Left ventricle myocardium inferior (tissue), 1 donor: Measurements from ENCODE around the gene MAP1LC3B. TPM values are rescaled to one million over a fixed set of nuclear protein-coding genes. Genes with fewer than 3 reads are reported as not detected.
A peak's percentile ranks its signal among the peaks of the same experiment; 100 is the strongest.

Experiments used
- DNase-seq: peaks from one replicate; pipeline ENCODE4 v3.0.0-alpha.2; 2020
- H3K27ac ChIP-seq: fragments of 200-600 bp; replicated peaks from 2 replicates; pipeline ENCODE4 v1.8.0; 2021
- H3K27me3 ChIP-seq: fragments of 200-600 bp; 2 replicates; pipeline ENCODE4 v1.8.0; 2021; ENCODE audit warnings: low read depth
- H3K36me3 ChIP-seq: fragments of 200-600 bp; 2 replicates; pipeline ENCODE4 v1.8.0; 2021
- H3K4me1 ChIP-seq: fragments of 200-600 bp; 2 replicates; pipeline ENCODE4 v1.8.0; 2021
- H3K4me3 ChIP-seq: fragments of 200-600 bp; 2 replicates; pipeline ENCODE4 v1.8.0; 2021; ENCODE audit warnings: mild to moderate bottlenecking, moderate library complexity
- H3K9me3 ChIP-seq: fragments of 200-600 bp; replicated peaks from 2 replicates; pipeline ENCODE4 v1.8.0; 2021
- intact Hi-C: fragments of 100-400 bp; cut with micrococcal nuclease; formaldehyde crosslinking; loops from one replicate; pipeline ENCODE4 v1.11.0; 2022
- total RNA-seq: library from RNA; stranded (reverse); fragmentation: NEBNext Ultra II Directional; extraction: Animal tissue kit (Norgen Biotek cat#: 25700); gene quantifications from one replicate; pipeline ENCODE4 v1.2.1, GENCODE V29; 2021
- TF ChIP-seq, protein P1 (sequence below): fragments of 200-600 bp; IDR thresholded peaks from 2 replicates; pipeline ENCODE4 v1.8.0; 2021; ENCODE audit warnings: antibody characterized with exemption, mild to moderate bottlenecking, borderline replicate concordance
- donor health status: DM: no; HTN: yes; CAD: no; lungs with severe emphysema.

Gene MAP1LC3B
- total RNA-seq, 1 donor from 2014 or later = 131 TPM

DNA sequence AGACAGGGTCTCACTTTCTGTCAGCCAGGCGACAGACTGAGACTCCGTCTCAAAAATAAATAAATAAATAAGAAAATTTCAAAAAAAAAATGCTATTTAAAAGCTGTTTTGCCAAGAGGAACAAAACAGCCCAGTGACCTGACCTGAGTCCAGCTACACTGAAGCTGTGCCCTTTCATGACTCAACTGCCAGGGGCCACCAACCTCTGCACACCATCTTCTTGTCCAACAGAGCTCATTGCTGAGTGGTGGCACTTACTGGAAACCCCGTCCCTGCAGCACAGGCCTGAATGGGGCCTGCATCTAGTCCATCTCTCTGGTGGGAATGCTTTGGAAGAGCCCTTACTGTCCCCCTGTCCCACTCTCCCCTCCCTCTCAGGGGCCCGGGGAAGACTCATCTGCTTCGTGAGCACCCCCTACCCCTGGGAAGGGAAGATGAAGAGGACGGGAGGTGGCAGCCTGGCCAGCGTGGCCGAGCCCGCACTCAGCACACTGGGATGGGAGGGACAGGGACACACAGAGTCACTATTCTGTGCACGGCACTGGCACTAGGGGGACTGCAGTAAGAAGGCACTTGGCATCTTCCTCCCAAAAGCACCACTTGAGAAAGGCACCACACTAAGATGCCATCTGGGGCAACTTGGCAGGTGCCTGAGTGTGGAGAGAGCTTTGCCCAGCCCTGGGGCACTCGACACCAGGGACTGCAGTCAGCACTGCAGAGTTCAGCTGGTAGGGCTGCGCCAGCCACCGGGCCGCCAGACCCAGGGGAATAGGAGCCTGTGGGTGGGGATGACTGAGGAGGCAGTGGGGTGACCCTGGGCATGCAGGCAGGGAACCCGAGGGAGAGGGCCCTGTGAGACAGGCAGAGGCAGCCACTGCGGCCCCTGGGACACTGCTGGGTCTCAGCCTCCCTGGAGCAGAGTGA lies 22.1 kb upstream of the MAP1LC3B start:
- Histone ChIP-seq H3K4me3 (no peak overlapping the region), H3K27ac (peak overlapping the region; percentile 59), H3K4me1 (peaks cover 84% of the 10 kb centered on the region), H3K36me3 (peaks cover 4% of the 10 kb centered on the region), H3K27me3 (no peaks in the 10 kb centered on the region), H3K9me3 (no peaks in the 10 kb centered on the region)
- DNase-seq = peak; percentile 50
- intact Hi-C loops = no loop called here
- TF ChIP-seq, protein P1, sequence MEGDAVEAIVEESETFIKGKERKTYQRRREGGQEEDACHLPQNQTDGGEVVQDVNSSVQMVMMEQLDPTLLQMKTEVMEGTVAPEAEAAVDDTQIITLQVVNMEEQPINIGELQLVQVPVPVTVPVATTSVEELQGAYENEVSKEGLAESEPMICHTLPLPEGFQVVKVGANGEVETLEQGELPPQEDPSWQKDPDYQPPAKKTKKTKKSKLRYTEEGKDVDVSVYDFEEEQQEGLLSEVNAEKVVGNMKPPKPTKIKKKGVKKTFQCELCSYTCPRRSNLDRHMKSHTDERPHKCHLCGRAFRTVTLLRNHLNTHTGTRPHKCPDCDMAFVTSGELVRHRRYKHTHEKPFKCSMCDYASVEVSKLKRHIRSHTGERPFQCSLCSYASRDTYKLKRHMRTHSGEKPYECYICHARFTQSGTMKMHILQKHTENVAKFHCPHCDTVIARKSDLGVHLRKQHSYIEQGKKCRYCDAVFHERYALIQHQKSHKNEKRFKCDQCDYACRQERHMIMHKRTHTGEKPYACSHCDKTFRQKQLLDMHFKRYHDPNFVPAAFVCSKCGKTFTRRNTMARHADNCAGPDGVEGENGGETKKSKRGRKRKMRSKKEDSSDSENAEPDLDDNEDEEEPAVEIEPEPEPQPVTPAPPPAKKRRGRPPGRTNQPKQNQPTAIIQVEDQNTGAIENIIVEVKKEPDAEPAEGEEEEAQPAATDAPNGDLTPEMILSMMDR = peak; percentile 17

DNA sequence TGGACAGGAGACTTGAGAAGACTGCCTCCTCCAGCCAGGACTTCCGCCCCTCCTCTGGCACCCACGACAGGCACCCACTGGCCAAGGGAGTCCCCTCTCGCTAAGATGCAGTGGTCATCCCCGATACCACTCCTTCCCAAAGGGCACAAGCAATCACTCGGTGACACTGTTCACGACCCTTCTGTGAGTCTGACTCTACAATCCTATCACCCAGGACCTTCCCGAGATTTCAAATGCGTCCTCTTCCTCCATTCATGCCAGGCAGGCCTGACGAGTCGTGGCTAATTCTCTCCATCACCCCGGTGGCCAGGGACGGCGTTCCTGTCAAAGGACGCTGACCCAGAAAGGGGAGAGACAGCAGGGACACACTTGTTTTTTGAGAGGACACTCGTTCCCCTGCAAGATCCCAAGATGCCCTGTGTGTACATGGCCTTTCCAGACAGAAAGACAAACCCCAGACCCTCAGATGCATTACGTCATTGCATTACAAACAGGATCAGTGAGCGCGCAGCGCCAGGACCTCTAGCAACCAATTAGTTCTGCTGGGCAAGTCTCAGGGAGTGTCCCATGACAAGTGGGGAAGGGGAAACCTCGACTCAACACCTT lies 20.8 kb upstream of the MAP1LC3B start:
- DNase-seq = no peak
- Histone ChIP-seq H3K4me3 (no peak overlapping the region), H3K9me3 (no peaks in the 10 kb centered on the region), H3K27ac (peak overlapping the region; percentile 59), H3K4me1 (peaks cover 89% of the 10 kb centered on the region), H3K36me3 (no peaks in the 10 kb centered on the region), H3K27me3 (no peaks in the 10 kb centered on the region)
- intact Hi-C loops = no loop called here
- TF ChIP-seq, protein P1 = no peak

DNA sequence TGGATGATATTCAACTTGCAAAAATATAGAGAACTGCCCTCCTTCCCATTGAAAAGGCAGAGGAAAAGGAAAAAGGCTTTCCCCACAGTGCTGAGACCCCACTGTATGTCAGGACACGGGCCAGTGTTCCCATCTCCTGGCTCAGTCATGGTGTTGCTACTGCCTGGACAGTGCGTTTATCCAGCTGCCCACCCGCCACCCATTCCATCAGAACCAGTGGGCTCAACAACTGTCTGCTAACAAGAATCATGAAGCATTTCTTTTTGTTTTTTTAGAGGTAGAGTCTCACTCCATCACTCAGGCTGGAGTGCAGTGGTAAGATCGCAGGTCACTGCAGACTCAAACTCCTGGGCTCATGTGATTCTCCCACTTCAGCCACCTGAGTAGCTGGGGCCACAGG lies 19.8 kb upstream of the MAP1LC3B start:
- DNase-seq = no peak
- Histone ChIP-seq H3K36me3 (no peaks in the 10 kb centered on the region), H3K27ac (no peak overlapping the region), H3K9me3 (no peaks in the 10 kb centered on the region), H3K4me3 (no peak overlapping the region), H3K27me3 (no peaks in the 10 kb centered on the region), H3K4me1 (peaks cover 91% of the 10 kb centered on the region)
- TF ChIP-seq, protein P1 = no peak
- intact Hi-C loops = no loop called here

DNA sequence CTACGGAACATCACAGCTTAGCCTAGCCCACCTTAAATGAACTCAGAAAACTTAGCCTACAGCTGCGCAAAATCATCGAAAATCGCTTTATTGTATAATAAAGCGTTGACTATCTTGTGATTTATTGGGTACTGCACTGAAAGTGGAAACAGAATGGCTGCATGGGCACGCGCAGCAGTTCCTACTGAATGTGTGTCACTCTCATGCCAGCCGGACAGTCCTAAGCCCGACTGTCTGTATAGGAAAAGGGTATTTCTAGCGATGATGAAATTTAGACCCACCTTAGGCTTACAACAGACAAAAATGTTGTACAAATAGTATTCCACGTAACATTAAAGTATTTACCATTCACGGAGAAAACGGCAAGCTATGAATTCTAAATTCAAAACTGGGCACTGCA lies 17.8 kb upstream of the MAP1LC3B start:
- Histone ChIP-seq H3K4me1 (peaks cover 80% of the 10 kb centered on the region), H3K4me3 (no peak overlapping the region), H3K27ac (no peak overlapping the region), H3K36me3 (no peaks in the 10 kb centered on the region), H3K27me3 (no peaks in the 10 kb centered on the region), H3K9me3 (no peaks in the 10 kb centered on the region)
- no peak for DNase-seq
- intact Hi-C loops = no loop called here
- TF ChIP-seq, protein P1 = no peak

DNA sequence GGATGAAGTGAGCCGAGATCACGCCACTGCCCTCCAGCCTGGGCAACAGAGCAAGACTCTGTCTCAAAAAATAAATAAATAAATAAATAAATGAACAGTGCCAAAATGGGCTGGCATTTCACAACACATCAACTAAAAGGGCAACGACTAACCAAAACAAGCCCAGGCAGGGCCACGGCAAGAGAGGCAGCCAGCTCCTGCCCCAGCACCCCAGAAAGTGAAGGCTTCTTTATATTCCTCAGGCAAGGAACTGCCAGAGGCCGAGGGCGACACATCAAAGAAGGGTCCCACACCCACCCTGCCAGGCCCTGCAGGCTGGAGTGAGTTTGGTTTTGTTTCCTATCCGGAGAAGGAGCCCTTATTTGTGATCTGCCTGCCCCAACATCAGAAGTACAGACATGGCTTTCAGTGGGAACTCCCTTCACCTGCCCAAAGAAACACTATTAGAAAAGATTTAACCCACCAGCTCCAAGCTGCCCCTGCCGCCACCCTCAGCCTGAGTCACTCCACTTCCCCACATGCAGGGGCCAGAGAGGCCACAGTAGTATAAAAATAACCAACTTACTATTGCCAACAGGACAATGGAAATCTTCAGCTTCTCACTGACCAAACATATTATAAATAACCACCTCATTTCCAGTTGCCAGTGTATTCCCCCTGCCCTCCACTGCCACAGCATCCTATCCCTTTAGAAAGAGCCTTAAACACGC lies 16.6 kb upstream of the MAP1LC3B start:
- H3K36me3 ChIP-seq = no peaks in the 10 kb centered on the region
- DNase-seq = no peak
- H3K4me1 ChIP-seq = peaks cover 80% of the 10 kb centered on the region
- H3K27me3 ChIP-seq = no peaks in the 10 kb centered on the region
- peak overlapping the region; percentile 23 for H3K4me3 ChIP-seq
- intact Hi-C loops = no loop called here
- H3K9me3 ChIP-seq = no peaks in the 10 kb centered on the region
- peak overlapping the region; percentile 82 for H3K27ac ChIP-seq
- TF ChIP-seq, protein P1 = no peak
